SK-N-DZ (cell line): ENCODE data around the gene KLHL13. TPM values are rescaled to one million over a fixed set of nuclear protein-coding genes. Genes with fewer than 3 reads are reported as not detected.
"Not testable (repeated sequence)": the region's sequence is repeated elsewhere in the genome, so short reads cannot be mapped to it uniquely, and the experiment has no call there.

ENCODE experiments used
- DNase-seq: peaks from one replicate; pipeline ENCODE4 v3.0.0-alpha.2; 2015; ENCODE audit warnings: low spot score
- polyA plus RNA-seq, 2 experiments: library from polyadenylated mRNA; depleted of rRNA; stranded (reverse); fragments of >200 nt; gene quantifications; 2 replicates each; pipeline ENCODE4 v1.2.3, GENCODE V29; 2014

KLHL13 gene, protein sequence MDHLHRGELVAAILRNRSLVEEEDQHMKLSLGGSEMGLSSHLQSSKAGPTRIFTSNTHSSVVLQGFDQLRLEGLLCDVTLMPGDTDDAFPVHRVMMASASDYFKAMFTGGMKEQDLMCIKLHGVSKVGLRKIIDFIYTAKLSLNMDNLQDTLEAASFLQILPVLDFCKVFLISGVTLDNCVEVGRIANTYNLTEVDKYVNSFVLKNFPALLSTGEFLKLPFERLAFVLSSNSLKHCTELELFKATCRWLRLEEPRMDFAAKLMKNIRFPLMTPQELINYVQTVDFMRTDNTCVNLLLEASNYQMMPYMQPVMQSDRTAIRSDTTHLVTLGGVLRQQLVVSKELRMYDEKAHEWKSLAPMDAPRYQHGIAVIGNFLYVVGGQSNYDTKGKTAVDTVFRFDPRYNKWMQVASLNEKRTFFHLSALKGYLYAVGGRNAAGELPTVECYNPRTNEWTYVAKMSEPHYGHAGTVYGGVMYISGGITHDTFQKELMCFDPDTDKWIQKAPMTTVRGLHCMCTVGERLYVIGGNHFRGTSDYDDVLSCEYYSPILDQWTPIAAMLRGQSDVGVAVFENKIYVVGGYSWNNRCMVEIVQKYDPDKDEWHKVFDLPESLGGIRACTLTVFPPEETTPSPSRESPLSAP
- 121 and 123 TPM in 2 replicates for polyA plus RNA-seq (2014; cell fraction: cytosol; rRNA removed)
- 61.6 and 84.8 TPM in 2 replicates for polyA plus RNA-seq (2014; cell fraction: nucleus; rRNA removed)

DNA sequence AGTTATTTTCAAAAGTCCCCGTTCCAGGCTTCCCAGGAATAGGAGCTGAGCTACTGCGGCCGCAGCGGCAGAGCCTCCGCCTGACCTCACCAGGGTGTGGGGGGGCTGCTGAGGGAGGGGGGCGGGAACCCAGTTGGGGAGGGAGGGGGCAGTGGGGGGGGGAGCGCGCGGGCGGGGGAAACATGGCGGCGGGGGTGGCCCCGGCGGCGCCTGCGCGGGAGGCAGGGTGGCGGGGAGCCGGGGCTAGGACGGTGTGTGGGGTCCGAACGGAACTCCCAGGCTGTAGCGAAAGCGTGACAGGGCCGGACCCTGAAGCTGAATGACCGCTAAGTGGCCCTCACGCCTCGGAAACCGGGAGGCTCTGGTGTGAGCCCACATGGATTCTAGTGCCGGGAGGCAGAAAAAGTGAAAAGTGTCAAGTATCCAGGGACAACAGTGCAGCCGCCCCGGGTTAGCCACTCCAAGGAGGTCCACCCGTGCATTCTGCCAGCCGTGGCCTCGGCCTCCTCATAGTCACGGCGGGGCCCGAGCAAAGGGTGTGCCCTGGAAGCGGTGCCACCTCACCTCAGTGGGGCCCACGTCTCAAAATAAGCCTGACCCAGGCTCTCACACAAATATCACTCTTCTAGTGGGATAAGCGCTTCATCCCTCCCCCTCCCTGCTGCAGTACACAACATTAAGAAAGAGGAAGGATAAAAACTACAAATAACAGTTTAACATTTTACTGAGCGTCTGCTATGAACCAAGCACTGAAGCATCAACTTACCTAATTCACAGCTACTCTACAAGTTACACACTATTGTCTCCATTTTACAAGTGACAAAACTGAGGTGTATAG lies at the start of gene KLHL13:
Gene KLHL13, minus strand, starts transcription at position 98 of the 838 bp plus-strand sequence. CDS start 88,337 bp downstream, outside the sequence.
- peak; percentile 68 for DNase-seq

GRCh38 chrX:118164138-118164537 lies 47.5 kb upstream of the KLHL13 start:
- DNase-seq, result no peak

GRCh38 chrX:118156953-118157608 lies 40.5 kb upstream of the KLHL13 start:
- DNase-seq, result no peak

GRCh38 chrX:118156254-118156952 lies 39.8 kb upstream of the KLHL13 start:
- no peak for DNase-seq

- DNase-seq, result no peak
Observed at GRCh38 chrX:118153270-118153669, 36.7 kb upstream of the KLHL13 start.

GRCh38 chrX:118152721-118153120 lies 36.1 kb upstream of the KLHL13 start:
- no peak for DNase-seq

DNA sequence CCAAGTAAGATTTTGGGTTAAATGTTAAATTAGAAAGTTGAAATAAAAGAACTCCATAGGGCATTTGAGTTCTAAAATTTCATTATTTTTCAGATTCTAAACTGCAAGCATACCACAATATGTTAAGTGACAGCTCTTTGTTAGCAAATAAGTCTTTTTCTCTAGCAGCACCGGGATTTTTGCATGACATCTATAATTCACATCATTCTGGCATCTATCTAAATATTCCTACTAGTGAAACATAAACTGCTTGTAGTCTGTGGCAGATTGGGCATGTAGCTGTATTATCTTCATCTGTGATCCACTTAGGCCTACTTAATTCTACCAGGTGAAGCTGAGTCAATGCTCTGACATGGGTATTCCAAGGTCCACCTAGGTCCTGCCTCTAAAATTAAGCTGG lies 32.1 kb upstream of the KLHL13 start:
- DNase-seq, result no peak

GRCh38 chrX:118147771-118148170 lies 31.2 kb upstream of the KLHL13 start:
- DNase-seq, result not testable (repeated sequence)

DNA sequence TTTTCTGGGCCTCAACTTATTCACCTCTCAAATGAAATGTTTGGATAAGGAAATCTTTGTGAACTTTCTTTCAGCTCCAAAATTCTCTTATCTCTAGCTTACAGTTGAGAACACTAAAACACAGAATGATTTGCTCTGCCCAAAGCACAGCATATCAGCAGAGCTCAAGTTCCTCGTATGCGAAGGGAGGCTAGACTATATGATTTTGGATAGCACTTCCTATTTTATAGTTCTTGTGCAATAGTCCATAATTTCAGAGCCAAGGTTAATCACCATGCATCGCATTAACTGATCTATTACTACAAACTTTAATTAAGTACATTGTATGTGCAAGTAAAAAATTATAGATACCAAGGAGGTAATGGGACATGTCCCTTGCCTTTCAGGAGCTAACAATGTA lies 27.0 kb upstream of the KLHL13 start:
- DNase-seq, result no peak

DNA sequence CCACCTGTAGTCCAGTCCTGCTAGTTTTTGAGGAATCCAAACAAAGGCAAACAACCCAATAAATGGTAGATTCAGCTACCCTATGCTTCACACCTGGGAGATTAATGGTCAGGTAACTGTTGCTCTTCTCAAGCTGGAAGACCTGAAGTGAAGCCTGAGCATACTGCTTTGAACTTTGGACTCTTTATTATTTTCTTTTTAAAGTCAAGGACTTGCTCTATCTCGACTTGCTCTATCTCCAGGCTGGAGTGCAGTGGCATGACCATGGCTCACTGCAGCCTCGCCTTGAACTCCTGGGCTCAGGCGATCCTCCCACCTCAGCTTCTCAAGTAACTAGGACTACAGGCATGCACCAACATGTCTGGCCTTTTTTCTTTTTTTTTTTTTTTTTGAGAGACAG lies 14.7 kb upstream of the KLHL13 start:
- DNase-seq, result no peak

GRCh38 chrX:118129681-118130080 lies 13.1 kb upstream of the KLHL13 start:
- DNase-seq, result no peak

DNA sequence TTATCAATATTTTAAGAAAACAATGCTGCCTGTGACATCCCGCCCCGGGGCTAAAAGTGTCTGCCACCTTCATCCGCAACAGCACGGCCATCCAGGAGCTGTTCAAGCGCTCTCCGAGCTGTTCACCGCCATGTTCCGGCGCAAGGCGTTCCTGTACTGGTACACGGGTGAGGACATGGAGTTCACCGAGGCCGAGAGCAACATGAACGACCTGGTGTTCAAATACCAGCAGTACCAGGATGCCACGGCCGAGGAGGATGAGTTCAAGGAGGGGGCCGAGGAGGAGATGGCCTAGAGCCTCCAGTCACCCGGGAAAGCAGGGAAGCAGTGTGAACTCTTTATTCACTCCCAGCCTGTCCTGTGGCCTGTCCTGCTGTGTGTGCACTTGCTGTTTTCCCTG lies 12.1 kb upstream of the KLHL13 start:
- DNase-seq, result no peak

DNA sequence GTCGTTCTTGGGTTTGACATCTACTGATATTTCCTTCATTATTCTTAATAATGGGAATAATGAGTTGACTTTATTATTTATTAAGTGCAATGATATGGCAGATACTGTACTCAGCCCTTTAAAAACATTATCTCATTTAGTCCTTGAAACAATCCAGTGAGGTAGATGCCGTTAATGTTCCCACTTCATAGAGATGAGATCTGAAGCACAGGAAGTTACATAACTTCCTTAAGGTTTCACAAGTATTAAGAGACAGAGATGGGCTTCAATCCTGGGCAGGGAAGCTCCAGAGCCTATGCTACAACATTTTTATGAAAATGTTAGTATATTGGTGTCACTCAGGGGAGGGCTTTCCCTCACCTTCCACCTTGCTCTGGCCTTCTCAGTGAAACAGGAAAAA lies 9.7 kb upstream of the KLHL13 start:
- DNase-seq, result no peak

DNA sequence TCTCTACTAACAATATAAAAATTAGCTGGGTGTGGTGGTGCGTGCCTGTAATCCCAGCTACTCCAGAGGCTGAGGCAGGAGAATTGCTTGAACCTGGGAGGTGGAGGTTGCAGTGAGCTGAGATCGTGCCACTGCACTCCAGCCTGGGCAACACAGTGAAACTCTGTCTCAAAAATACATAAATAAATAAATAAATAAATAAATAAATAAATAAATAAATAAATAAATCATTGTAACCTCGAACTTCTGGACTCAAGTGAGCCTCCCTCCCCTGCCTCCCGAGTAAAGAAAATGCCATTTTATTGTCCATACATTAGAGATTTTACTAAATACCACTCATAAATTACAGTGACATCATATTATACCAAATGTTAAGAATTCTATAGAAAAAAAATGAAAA lies 7.6 kb upstream of the KLHL13 start:
- not testable (repeated sequence) for DNase-seq

DNA sequence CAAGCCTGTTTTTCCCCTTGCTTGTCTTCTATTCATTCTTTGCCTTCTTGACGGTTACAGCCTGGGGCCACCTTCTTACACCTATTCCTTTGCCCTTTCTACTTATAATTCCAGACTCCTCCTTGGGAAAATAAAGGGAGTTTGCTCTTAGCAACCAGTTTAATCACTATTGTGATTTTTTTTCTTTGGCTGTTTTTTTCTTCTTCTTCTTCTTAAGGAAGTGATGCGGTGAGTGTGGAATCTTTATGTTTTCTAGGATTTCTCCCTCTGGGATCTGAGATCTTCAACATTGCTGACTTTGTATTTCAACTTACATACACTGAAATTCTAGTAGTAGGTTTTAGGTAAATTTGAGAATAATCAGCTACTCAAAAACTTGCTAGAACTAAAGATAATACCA lies 1.1 kb upstream of the KLHL13 start:
- DNase-seq, result no peak

- peak; percentile 3 for DNase-seq
Observed at GRCh38 chrX:118115953-118116712, 477 bp downstream of the KLHL13 start.

- DNase-seq, result no peak
Observed at GRCh38 chrX:118114971-118115370, 1.6 kb downstream of the KLHL13 start.

- no peak for DNase-seq
Observed at GRCh38 chrX:118109065-118109464, 7.5 kb downstream of the KLHL13 start.

- DNase-seq, result no peak
Observed at GRCh38 chrX:118108304-118108703, 8.3 kb downstream of the KLHL13 start.

DNA sequence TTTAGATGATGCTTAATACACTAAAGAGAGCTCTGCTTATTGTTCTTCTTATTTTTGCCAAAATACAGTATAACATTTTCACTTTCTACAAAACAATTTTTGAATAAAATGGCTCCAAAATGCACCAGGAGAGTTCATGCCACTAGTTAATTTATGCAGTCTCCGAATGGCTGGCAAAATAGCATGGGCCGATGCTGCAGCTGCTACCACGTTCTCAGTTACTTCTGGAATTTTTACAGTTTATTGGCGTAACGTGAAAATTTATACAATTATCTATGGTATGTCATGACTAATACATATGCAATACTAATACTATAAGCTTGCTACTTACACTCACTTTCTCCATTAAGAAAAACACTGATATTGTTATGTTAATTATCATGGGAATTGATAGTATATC lies 16.5 kb downstream of the KLHL13 start:
- no peak for DNase-seq
